Ascending aorta (tissue), 2 donors: ENCODE results near the gene SERTM2. TPM values are rescaled to one million over a fixed set of nuclear protein-coding genes. Genes with fewer than 3 reads are reported as not detected.

Source experiments
- DNase-seq, 2 donors: peaks; one replicate each; pipeline ENCODE4 v3.0.0-alpha.2; 2019; ENCODE audit warnings: low spot score in 2 of 2
- H3K27ac ChIP-seq, 2 donors: fragments of 200-600 bp; sonication (generic); one replicate each; pipeline ENCODE4 v1.5.1; 2016 to 2017; ENCODE audit warnings: mild to moderate bottlenecking in 1 of 2
- H3K27me3 ChIP-seq: fragments of 200-600 bp; sonication (generic); one replicate; pipeline ENCODE4 v1.5.1; 2017
- H3K36me3 ChIP-seq, 2 donors: fragments of 200-600 bp; sonication (generic); one replicate each; pipeline ENCODE4 v1.5.1; 2016
- H3K4me1 ChIP-seq, 2 donors: fragments of 200-600 bp; sonication (generic); one replicate each; pipeline ENCODE4 v1.5.1; 2016 to 2017; ENCODE audit warnings: mild to moderate bottlenecking in 1 of 2
- H3K4me3 ChIP-seq, 2 donors: fragments of 200-600 bp; sonication (generic); one replicate each; pipeline ENCODE4 v1.5.1; 2016 to 2017; ENCODE audit warnings: mild to moderate bottlenecking in 1 of 2
- H3K9me3 ChIP-seq, 2 donors: fragments of 200-600 bp; sonication (generic); one replicate each; pipeline ENCODE4 v1.5.1; 2016
- CTCF ChIP-seq, 3 experiments: fragments of 200-600 bp in 2 of 3; fragments of 450-650 bp in 1 of 3; sonication (generic) in 2 of 3; IDR thresholded peaks; one replicate each; pipeline ENCODE4 v1.5.1; 2016 to 2019; ENCODE audit warnings: antibody characterized with exemption in 3 of 3, mild to moderate bottlenecking in 1 of 3, moderate library complexity in 1 of 3
- intact Hi-C: fragments of 100-400 bp; cut with DNase I; formaldehyde crosslinking; loops from one replicate; pipeline ENCODE4 v1.15.1; 2023
- total RNA-seq: library from RNA; depleted of rRNA; stranded (reverse); fragments of >200 nt; gene quantifications from one replicate; pipeline ENCODE4 v1.1.0, GENCODE V29; 2016

Gene SERTM2
- total RNA-seq, 1 donor from 2014 or later: not detected

GRCh38 chrX:111504941-111505340, 6.5 kb upstream of the SERTM2 start:
- intact Hi-C loops: no loop called here
- H3K4me1 ChIP-seq: no peaks in the 10 kb centered on the region

GRCh38 chrX:111505783-111506182, 5.7 kb upstream of the SERTM2 start:
- intact Hi-C loops: no loop called here
- Histone ChIP-seq H3K27me3 (no peaks in the 10 kb centered on the region), H3K4me3 (no peak overlapping the region), H3K27ac (no peak overlapping the region), H3K36me3 (no peaks in the 10 kb centered on the region), H3K9me3 (no peaks in the 10 kb centered on the region), H3K4me1 (no peaks in the 10 kb centered on the region)
- no peak for TF ChIP-seq CTCF (IDR thresholded peaks at IDR 0.05)
- DNase-seq: no peak

More at GRCh38 chrX:111504941-111505340, 6.5 kb upstream of the SERTM2 start:
- Histone ChIP-seq H3K9me3 (no peaks in the 10 kb centered on the region), H3K36me3 (no peaks in the 10 kb centered on the region), H3K27ac (no peak overlapping the region), H3K27me3 (no peaks in the 10 kb centered on the region), H3K4me3 (no peak overlapping the region)
- DNase-seq: no peak
- no peak for TF ChIP-seq CTCF (IDR thresholded peaks at IDR 0.05)

- no peaks in the 10 kb centered on the region for H3K36me3 ChIP-seq
- no peak for DNase-seq
- H3K27ac ChIP-seq: no peak overlapping the region
- H3K27me3 ChIP-seq: no peaks in the 10 kb centered on the region
- intact Hi-C loops: no loop called here
- no peak overlapping the region for H3K4me3 ChIP-seq
- H3K9me3 ChIP-seq: no peaks in the 10 kb centered on the region
- H3K4me1 ChIP-seq: no peaks in the 10 kb centered on the region
- TF ChIP-seq CTCF (IDR thresholded peaks at IDR 0.05): no peak
Observed at GRCh38 chrX:111506826-111507225, 4.6 kb upstream of the SERTM2 start.

- Histone ChIP-seq H3K9me3 (no peaks in the 10 kb centered on the region), H3K4me3 (no peak overlapping the region), H3K27ac (no peak overlapping the region), H3K4me1 (no peaks in the 10 kb centered on the region), H3K27me3 (no peaks in the 10 kb centered on the region), H3K36me3 (no peaks in the 10 kb centered on the region)
- DNase-seq: no peak
- no peak for TF ChIP-seq CTCF (IDR thresholded peaks at IDR 0.05)
- intact Hi-C loops: no loop called here
Observed at GRCh38 chrX:111507933-111508332, 3.5 kb upstream of the SERTM2 start.

GRCh38 chrX:111515298-111515697, 3.9 kb downstream of the SERTM2 start:
- Histone ChIP-seq H3K4me1 (no peaks in the 10 kb centered on the region), H3K9me3 (no peaks in the 10 kb centered on the region), H3K4me3 (no peak overlapping the region), H3K36me3 (no peaks in the 10 kb centered on the region), H3K27ac (no peak overlapping the region), H3K27me3 (no peaks in the 10 kb centered on the region)
- intact Hi-C loops: no loop called here
- DNase-seq: no peak
- no peak for TF ChIP-seq CTCF (IDR thresholded peaks at IDR 0.05)

GRCh38 chrX:111518667-111519066, 7.2 kb downstream of the SERTM2 start:
- DNase-seq: no peak
- H3K27ac ChIP-seq: no peak overlapping the region
- no peaks in the 10 kb centered on the region for H3K36me3 ChIP-seq
- H3K4me3 ChIP-seq: no peak overlapping the region
- H3K9me3 ChIP-seq: no peaks in the 10 kb centered on the region
- no peaks in the 10 kb centered on the region for H3K4me1 ChIP-seq
- TF ChIP-seq CTCF (IDR thresholded peaks at IDR 0.05): no peak
- intact Hi-C loops: no loop called here
- H3K27me3 ChIP-seq: no peaks in the 10 kb centered on the region
